DOHH2 (cell line): ENCODE data around the gene WDFY2.

Source experiments
- H3F3A ChIP-seq: fragments of 200-600 bp; sonication (generic), shearing (Covaris generic); 2 replicates; pipeline ENCODE4 v1.6.0; 2016; ENCODE audit warnings: antibody characterized with exemption, mild to moderate bottlenecking; ENCODE audit not compliant: control insufficient read depth, insufficient read depth
- H3K27ac ChIP-seq: fragments of 200-600 bp; sonication (generic); 2 replicates; pipeline ENCODE4 v1.5.1; 2014; ENCODE audit warnings: low read depth, mild to moderate bottlenecking, low read length, moderate library complexity
- H3K27me3 ChIP-seq: fragments of 200-600 bp; sonication (generic); 2 replicates; pipeline ENCODE4 v1.6.1; 2014; ENCODE audit warnings: mild to moderate bottlenecking, low read length, mixed read lengths; ENCODE audit not compliant: control insufficient read depth
- H3K36me3 ChIP-seq: fragments of 200-600 bp; sonication (generic); 2 replicates; pipeline ENCODE4 v1.6.1; 2014; ENCODE audit warnings: mild to moderate bottlenecking, low read length, moderate library complexity, mixed read lengths; ENCODE audit not compliant: control insufficient read depth
- H3K4me1 ChIP-seq: fragments of 200-600 bp; sonication (generic); 2 replicates; pipeline ENCODE4 v1.6.1; 2014; ENCODE audit warnings: mild to moderate bottlenecking, low read length, mixed read lengths; ENCODE audit not compliant: control insufficient read depth
- H3K4me2 ChIP-seq: fragments of 200-600 bp; sonication (generic); 2 replicates; pipeline ENCODE4 v1.6.0; 2014; ENCODE audit warnings: mild to moderate bottlenecking, low read length, moderate library complexity
- H3K4me3 ChIP-seq: fragments of 200-600 bp; sonication (generic); 2 replicates; pipeline ENCODE4 v1.5.1; 2014; ENCODE audit warnings: mild to moderate bottlenecking, low read length, mixed read lengths
- H3K79me2 ChIP-seq: fragments of 200-600 bp; sonication (generic); 2 replicates; pipeline ENCODE4 v1.6.1; 2014; ENCODE audit warnings: mild to moderate bottlenecking, low read length, mixed read lengths; ENCODE audit not compliant: control insufficient read depth
- H3K9me2 ChIP-seq: fragments of 200-600 bp; sonication (generic); replicated peaks from 2 replicates; pipeline ENCODE4 v1.6.1; 2014; ENCODE audit warnings: mild to moderate bottlenecking, low read length, mixed read lengths; ENCODE audit not compliant: control insufficient read depth
- H3K9me3 ChIP-seq: fragments of 200-600 bp; sonication (generic); 2 replicates; pipeline ENCODE4 v1.6.1; 2014; ENCODE audit warnings: antibody characterized with exemption, low read length, mixed read lengths; ENCODE audit not compliant: control insufficient read depth, insufficient read depth
- H4K20me1 ChIP-seq: fragments of 200-600 bp; sonication (generic); 2 replicates; pipeline ENCODE4 v1.6.0; 2014; ENCODE audit warnings: low read depth, mild to moderate bottlenecking, antibody characterized with exemption, low read length, moderate library complexity; ENCODE audit not compliant: control insufficient read depth, insufficient read depth
- CTCF ChIP-seq: fragments of 200-600 bp; sonication (generic); IDR thresholded peaks from one replicate; pipeline ENCODE4 v1.5.1; 2014; ENCODE audit warnings: antibody characterized with exemption, mild to moderate bottlenecking, low read depth, low read length; ENCODE audit not compliant: poor library complexity, severe bottlenecking
- EZH2phosphoT487 ChIP-seq: fragments of 200-600 bp; sonication (generic); IDR thresholded peaks from 2 replicates; pipeline ENCODE4 v1.6.1; 2017; ENCODE audit warnings: borderline replicate concordance, mild to moderate bottlenecking, antibody characterized with exemption, low read length, moderate library complexity, mixed read lengths

Gene WDFY2

GRCh38 chr13:51584731-51585672 is 740 bp downstream of the WDFY2 start:
- TF ChIP-seq CTCF = peak; percentile 24
- TF ChIP-seq EZH2phosphoT487 = no peak
- Histone ChIP-seq H3K36me3 (no peaks in the 10 kb centered on the region), H3K9me2 (no peaks in the 10 kb centered on the region), H3K9me3 (no peaks in the 10 kb centered on the region), H4K20me1 (no peaks in the 10 kb centered on the region; the same call in 1 of the 2 replicates), H3K27ac (peak overlapping the region; percentile 13; the same call in 1 of the 2 replicates), H3K4me3 (peak overlapping the region; percentile 85), H3K4me2 (peak overlapping the region; percentile 69), H3K79me2 (peaks cover 33% of the 10 kb centered on the region), H3K4me1 (peaks cover 14% of the 10 kb centered on the region), H3F3A (no peaks in the 10 kb centered on the region), H3K27me3 (no peaks in the 10 kb centered on the region)

GRCh38 chr13:51585696-51586095 is 1.4 kb downstream of the WDFY2 start:
- H3K27me3 ChIP-seq = no peaks in the 10 kb centered on the region
- no peaks in the 10 kb centered on the region for H3K9me3 ChIP-seq
- TF ChIP-seq CTCF = no peak
- TF ChIP-seq EZH2phosphoT487 = no peak
- H3K4me3 ChIP-seq = peak overlapping the region; percentile 85
- no peaks in the 10 kb centered on the region; the same call in 1 of the 2 replicates for H4K20me1 ChIP-seq
- H3K79me2 ChIP-seq = peaks cover 33% of the 10 kb centered on the region
- H3K4me1 ChIP-seq = peaks cover 14% of the 10 kb centered on the region
- no peaks in the 10 kb centered on the region for H3K36me3 ChIP-seq
- no peaks in the 10 kb centered on the region for H3F3A ChIP-seq
- peak overlapping the region; percentile 69 for H3K4me2 ChIP-seq
- H3K27ac ChIP-seq = no peak overlapping the region
- no peaks in the 10 kb centered on the region for H3K9me2 ChIP-seq

- no peaks in the 10 kb centered on the region for H3K9me3 ChIP-seq
- no peaks in the 10 kb centered on the region; the same call in 1 of the 2 replicates for H3F3A ChIP-seq
- H4K20me1 ChIP-seq = peaks cover 3% of the 10 kb centered on the region; the same call in 1 of the 2 replicates
- H3K9me2 ChIP-seq = no peaks in the 10 kb centered on the region
- peaks cover 39% of the 10 kb centered on the region for H3K79me2 ChIP-seq
- no peak overlapping the region for H3K4me3 ChIP-seq
- TF ChIP-seq EZH2phosphoT487 (no peak), CTCF (no peak)
- no peak overlapping the region for H3K27ac ChIP-seq
- H3K36me3 ChIP-seq = no peaks in the 10 kb centered on the region
- no peaks in the 10 kb centered on the region for H3K27me3 ChIP-seq
- no peak overlapping the region for H3K4me2 ChIP-seq
- peaks cover 14% of the 10 kb centered on the region for H3K4me1 ChIP-seq
Observed at GRCh38 chr13:51587372-51587771, 3.1 kb downstream of the WDFY2 start.
